Suprapubic skin (tissue), 4 donors: Measurements from ENCODE around the gene USP6NL.

Experiments
- CTCF ChIP-seq, 2 donors: fragments of 200-600 bp in 1 of 2; fragments of 450-650 bp in 1 of 2; sonication (generic) in 1 of 2; IDR thresholded peaks; one replicate each; pipeline ENCODE4 v1.5.1; 2016 to 2019; ENCODE audit warnings: antibody characterized with exemption in 2 of 2, mild to moderate bottlenecking in 1 of 2, moderate library complexity in 1 of 2
- POLR2A ChIP-seq, 2 donors: fragments of 450-650 bp; IDR thresholded peaks; one replicate each; pipeline ENCODE4 v1.6.1; 2017; ENCODE audit warnings: antibody characterized with exemption in 2 of 2, mild to moderate bottlenecking in 2 of 2, moderate library complexity in 2 of 2
- POLR2AphosphoS5 ChIP-seq, 3 donors: sonication (generic); formaldehyde crosslinking; IDR thresholded peaks; one replicate each; pipeline ENCODE4 v1.6.1; 2017; ENCODE audit warnings: antibody characterized with exemption in 3 of 3

GRCh38 chr10:11538834-11539190 lies 72.6 kb downstream of the USP6NL start:
- TF ChIP-seq CTCF (IDR thresholded peaks at IDR 0.05) (no peak), POLR2A (IDR thresholded peaks at IDR 0.05) (no peak), POLR2AphosphoS5 (IDR thresholded peaks at IDR 0.05) (no peak)
